KMS-11 (cell line): Measurements from ENCODE around the gene GRB2.

Experiments used
- H2AFZ ChIP-seq: fragments of 200-600 bp; sonication (generic); 2 replicates; pipeline ENCODE4 v1.6.1; 2016; ENCODE audit warnings: antibody characterized with exemption, mixed run types, low read depth
- H3K27ac ChIP-seq: fragments of 200-600 bp; sonication (generic); 2 replicates; pipeline ENCODE4 v1.6.1; 2016; ENCODE audit warnings: mild to moderate bottlenecking, mixed run types
- H3K27me3 ChIP-seq: fragments of 200-600 bp; sonication (generic); 2 replicates; pipeline ENCODE4 v1.6.1; 2017; ENCODE audit warnings: mild to moderate bottlenecking, low read depth, mixed run types, moderate library complexity; ENCODE audit not compliant: insufficient read depth
- H3K36me3 ChIP-seq: fragments of 200-600 bp; sonication (generic); 2 replicates; pipeline ENCODE4 v1.6.1; 2017; ENCODE audit warnings: mild to moderate bottlenecking, mixed run types; ENCODE audit not compliant: insufficient read depth
- H3K4me1 ChIP-seq: fragments of 200-600 bp; sonication (generic); 2 replicates; pipeline ENCODE4 v1.6.1; 2016; ENCODE audit warnings: mild to moderate bottlenecking, low read depth, mixed run types; ENCODE audit not compliant: poor library complexity, severe bottlenecking
- H3K4me2 ChIP-seq: fragments of 200-600 bp; sonication (generic); 2 replicates; pipeline ENCODE4 v1.7.0; 2016; ENCODE audit warnings: mild to moderate bottlenecking, mixed run types
- H3K4me3 ChIP-seq: fragments of 200-600 bp; sonication (generic); IDR thresholded peaks from 2 replicates; pipeline ENCODE4 v1.6.1; 2017; ENCODE audit warnings: low read depth, low read length, mixed read lengths; ENCODE audit not compliant: insufficient read depth
- H3K79me2 ChIP-seq: fragments of 200-600 bp; sonication (generic); 2 replicates; pipeline ENCODE4 v1.6.1; 2016; ENCODE audit warnings: low read depth, mixed run types; ENCODE audit not compliant: insufficient read depth
- H3K9ac ChIP-seq: fragments of 200-600 bp; sonication (generic); 2 replicates; pipeline ENCODE4 v1.6.1; 2016; ENCODE audit warnings: mild to moderate bottlenecking, mixed run types
- H4K20me1 ChIP-seq: fragments of 200-600 bp; sonication (generic); 2 replicates; pipeline ENCODE4 v1.6.1; 2016; ENCODE audit warnings: mild to moderate bottlenecking, mixed run types; ENCODE audit not compliant: insufficient read depth
- CTCF ChIP-seq: fragments of 200-600 bp; sonication (generic); conservative IDR thresholded peaks from 2 replicates; pipeline ENCODE4 v1.6.1; 2017; ENCODE audit warnings: low read depth, mild to moderate bottlenecking, antibody characterized with exemption, low read length, moderate library complexity, mixed read lengths

Gene GRB2

DNA sequence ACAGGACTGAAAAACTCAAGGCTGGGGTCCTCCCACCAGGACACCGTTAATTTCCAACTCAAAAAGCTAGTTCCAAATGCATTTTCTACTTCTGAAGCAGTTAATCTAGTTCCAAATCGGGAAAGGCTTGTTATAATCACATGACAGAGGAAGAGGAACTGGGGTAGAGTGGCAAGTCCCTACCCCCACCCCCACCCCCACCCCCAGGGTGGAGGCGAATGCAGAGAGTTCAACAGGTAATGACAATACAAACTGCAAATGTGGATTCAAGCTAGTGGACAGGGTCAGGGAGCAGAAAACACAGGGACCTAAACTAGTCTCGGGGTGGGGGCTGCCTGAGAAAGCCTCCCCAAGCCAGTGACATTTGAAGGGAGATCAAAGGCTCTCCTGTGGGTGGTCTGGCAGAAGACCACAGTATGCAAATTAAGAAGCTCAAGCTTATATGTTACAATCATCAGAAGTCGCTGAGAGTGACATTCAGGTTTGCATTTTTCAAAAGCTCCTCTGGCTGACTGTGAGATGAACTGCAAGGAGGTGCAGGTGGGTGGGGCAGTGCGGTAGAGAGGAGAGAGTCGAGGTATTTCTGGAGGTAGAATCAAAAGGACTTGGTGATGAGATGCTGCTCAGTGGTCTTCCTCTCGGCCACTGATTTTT lies 59.8 kb downstream of the GRB2 start:
- Histone ChIP-seq H3K27me3 (no peaks in the 10 kb centered on the region), H3K4me2 (no peak overlapping the region), H3K4me3 (no peak overlapping the region), H4K20me1 (peaks cover 4% of the 10 kb centered on the region; the same call in 1 of the 2 replicates), H3K9ac (no peak overlapping the region), H3K79me2 (peaks cover 52% of the 10 kb centered on the region; the same call in 1 of the 2 replicates), H3K27ac (no peak overlapping the region), H2AFZ (no peak overlapping the region), H3K4me1 (peaks cover 51% of the 10 kb centered on the region), H3K36me3 (no peaks in the 10 kb centered on the region)
- TF ChIP-seq CTCF = no peak

GRCh38 chr17:75344666-75345065 lies 60.8 kb downstream of the GRB2 start:
- Histone ChIP-seq H3K36me3 (no peaks in the 10 kb centered on the region), H3K4me3 (no peak overlapping the region), H3K27me3 (no peaks in the 10 kb centered on the region), H3K27ac (no peak overlapping the region), H3K9ac (no peak overlapping the region), H4K20me1 (peaks cover 4% of the 10 kb centered on the region; the same call in 1 of the 2 replicates), H3K4me2 (no peak overlapping the region), H3K4me1 (peaks cover 43% of the 10 kb centered on the region), H2AFZ (no peak overlapping the region), H3K79me2 (peaks cover 53% of the 10 kb centered on the region; the same call in 1 of the 2 replicates)
- no peak for TF ChIP-seq CTCF

- Histone ChIP-seq H3K27me3 (no peaks in the 10 kb centered on the region), H3K27ac (no peak overlapping the region), H3K4me2 (no peak overlapping the region), H3K4me3 (no peak overlapping the region), H3K36me3 (no peaks in the 10 kb centered on the region), H4K20me1 (peaks cover 4% of the 10 kb centered on the region; the same call in 1 of the 2 replicates), H2AFZ (no peak overlapping the region), H3K9ac (no peak overlapping the region), H3K79me2 (peaks cover 48% of the 10 kb centered on the region; the same call in 1 of the 2 replicates), H3K4me1 (peaks cover 28% of the 10 kb centered on the region)
- no peak for TF ChIP-seq CTCF
Observed at GRCh38 chr17:75342996-75343395, 62.5 kb downstream of the GRB2 start.

- H2AFZ ChIP-seq = no peak overlapping the region
- no peak overlapping the region for H3K4me2 ChIP-seq
- H3K27me3 ChIP-seq = no peaks in the 10 kb centered on the region
- H3K9ac ChIP-seq = no peak overlapping the region
- H4K20me1 ChIP-seq = peaks cover 9% of the 10 kb centered on the region; the same call in 1 of the 2 replicates
- H3K27ac ChIP-seq = no peak overlapping the region
- no peaks in the 10 kb centered on the region for H3K36me3 ChIP-seq
- no peak overlapping the region for H3K4me3 ChIP-seq
- H3K79me2 ChIP-seq = peaks cover 41% of the 10 kb centered on the region; the same call in 1 of the 2 replicates
- no peak for TF ChIP-seq CTCF
- H3K4me1 ChIP-seq = peaks cover 22% of the 10 kb centered on the region
Observed at GRCh38 chr17:75341784-75342486, 63.5 kb downstream of the GRB2 start.
